HL-60 (cell line): Measurements from ENCODE around the gene EPM2A.

Experiments
- POLR2AphosphoS5 ChIP-seq: IDR thresholded peaks from 2 replicates; pipeline ENCODE4 v1.6.1; 2012; ENCODE audit warnings: low read depth
- TF ChIP-seq, protein P1 (sequence below): IDR thresholded peaks from one replicate; pipeline ENCODE4 v1.5.1; 2011; ENCODE audit warnings: low read length, control low read depth, inconsistent platforms; ENCODE audit not compliant: insufficient read depth
- TF ChIP-seq, protein P2 (sequence below): IDR thresholded peaks from 2 replicates; pipeline ENCODE4 v1.6.1; 2012; ENCODE audit warnings: low read depth; ENCODE audit not compliant: insufficient replicate concordance

GRCh38 chr6:145711372-145711771, 23.9 kb downstream of the EPM2A start:
- TF ChIP-seq, protein P1, sequence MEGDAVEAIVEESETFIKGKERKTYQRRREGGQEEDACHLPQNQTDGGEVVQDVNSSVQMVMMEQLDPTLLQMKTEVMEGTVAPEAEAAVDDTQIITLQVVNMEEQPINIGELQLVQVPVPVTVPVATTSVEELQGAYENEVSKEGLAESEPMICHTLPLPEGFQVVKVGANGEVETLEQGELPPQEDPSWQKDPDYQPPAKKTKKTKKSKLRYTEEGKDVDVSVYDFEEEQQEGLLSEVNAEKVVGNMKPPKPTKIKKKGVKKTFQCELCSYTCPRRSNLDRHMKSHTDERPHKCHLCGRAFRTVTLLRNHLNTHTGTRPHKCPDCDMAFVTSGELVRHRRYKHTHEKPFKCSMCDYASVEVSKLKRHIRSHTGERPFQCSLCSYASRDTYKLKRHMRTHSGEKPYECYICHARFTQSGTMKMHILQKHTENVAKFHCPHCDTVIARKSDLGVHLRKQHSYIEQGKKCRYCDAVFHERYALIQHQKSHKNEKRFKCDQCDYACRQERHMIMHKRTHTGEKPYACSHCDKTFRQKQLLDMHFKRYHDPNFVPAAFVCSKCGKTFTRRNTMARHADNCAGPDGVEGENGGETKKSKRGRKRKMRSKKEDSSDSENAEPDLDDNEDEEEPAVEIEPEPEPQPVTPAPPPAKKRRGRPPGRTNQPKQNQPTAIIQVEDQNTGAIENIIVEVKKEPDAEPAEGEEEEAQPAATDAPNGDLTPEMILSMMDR = no peak
- TF ChIP-seq, protein P2, sequence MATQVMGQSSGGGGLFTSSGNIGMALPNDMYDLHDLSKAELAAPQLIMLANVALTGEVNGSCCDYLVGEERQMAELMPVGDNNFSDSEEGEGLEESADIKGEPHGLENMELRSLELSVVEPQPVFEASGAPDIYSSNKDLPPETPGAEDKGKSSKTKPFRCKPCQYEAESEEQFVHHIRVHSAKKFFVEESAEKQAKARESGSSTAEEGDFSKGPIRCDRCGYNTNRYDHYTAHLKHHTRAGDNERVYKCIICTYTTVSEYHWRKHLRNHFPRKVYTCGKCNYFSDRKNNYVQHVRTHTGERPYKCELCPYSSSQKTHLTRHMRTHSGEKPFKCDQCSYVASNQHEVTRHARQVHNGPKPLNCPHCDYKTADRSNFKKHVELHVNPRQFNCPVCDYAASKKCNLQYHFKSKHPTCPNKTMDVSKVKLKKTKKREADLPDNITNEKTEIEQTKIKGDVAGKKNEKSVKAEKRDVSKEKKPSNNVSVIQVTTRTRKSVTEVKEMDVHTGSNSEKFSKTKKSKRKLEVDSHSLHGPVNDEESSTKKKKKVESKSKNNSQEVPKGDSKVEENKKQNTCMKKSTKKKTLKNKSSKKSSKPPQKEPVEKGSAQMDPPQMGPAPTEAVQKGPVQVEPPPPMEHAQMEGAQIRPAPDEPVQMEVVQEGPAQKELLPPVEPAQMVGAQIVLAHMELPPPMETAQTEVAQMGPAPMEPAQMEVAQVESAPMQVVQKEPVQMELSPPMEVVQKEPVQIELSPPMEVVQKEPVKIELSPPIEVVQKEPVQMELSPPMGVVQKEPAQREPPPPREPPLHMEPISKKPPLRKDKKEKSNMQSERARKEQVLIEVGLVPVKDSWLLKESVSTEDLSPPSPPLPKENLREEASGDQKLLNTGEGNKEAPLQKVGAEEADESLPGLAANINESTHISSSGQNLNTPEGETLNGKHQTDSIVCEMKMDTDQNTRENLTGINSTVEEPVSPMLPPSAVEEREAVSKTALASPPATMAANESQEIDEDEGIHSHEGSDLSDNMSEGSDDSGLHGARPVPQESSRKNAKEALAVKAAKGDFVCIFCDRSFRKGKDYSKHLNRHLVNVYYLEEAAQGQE = no peak
- no peak for TF ChIP-seq POLR2AphosphoS5
